H9 (cell line): ENCODE data around the gene GH2. TPM values are rescaled to one million over a fixed set of nuclear protein-coding genes. Genes with fewer than 3 reads are reported as not detected.

Experiments used
- DNase-seq: peaks from one replicate; pipeline ENCODE4 v3.0.0-alpha.2; 2017
- H2AFZ ChIP-seq: one replicate; pipeline ENCODE4 v1.6.1; 2013; ENCODE audit warnings: mild to moderate bottlenecking, low read length, control low read depth, moderate library complexity
- H2AK5ac ChIP-seq: 2 replicates; pipeline ENCODE4 v1.6.1; 2013; ENCODE audit warnings: low read length, control low read depth, mixed read lengths; ENCODE audit not compliant: insufficient read length
- H2BK120ac ChIP-seq: one replicate; pipeline ENCODE4 v1.6.1; 2013; ENCODE audit warnings: low read depth, mild to moderate bottlenecking, low read length, control low read depth, inconsistent platforms; ENCODE audit not compliant: poor library complexity, severe bottlenecking
- H2BK12ac ChIP-seq: 2 replicates; pipeline ENCODE4 v1.6.1; 2013; ENCODE audit warnings: low read length, control low read depth, mixed read lengths, low read depth; ENCODE audit not compliant: insufficient read length
- H2BK15ac ChIP-seq: 2 replicates; pipeline ENCODE4 v1.6.1; 2013; ENCODE audit warnings: low read depth, low read length, control low read depth
- H2BK20ac ChIP-seq: one replicate; pipeline ENCODE4 v1.6.1; 2013; ENCODE audit warnings: low read depth, mild to moderate bottlenecking, low read length, control low read depth, inconsistent platforms; ENCODE audit not compliant: poor library complexity, severe bottlenecking
- H2BK5ac ChIP-seq: 2 replicates; pipeline ENCODE4 v1.6.1; 2013; ENCODE audit warnings: low read length, control low read depth, mixed read lengths; ENCODE audit not compliant: insufficient read length
- H3K14ac ChIP-seq: 2 replicates; pipeline ENCODE4 v1.6.1; 2013; ENCODE audit warnings: low read length, control low read depth; ENCODE audit not compliant: insufficient read depth
- H3K18ac ChIP-seq: 2 replicates; pipeline ENCODE4 v1.6.1; 2013; ENCODE audit warnings: low read depth, mild to moderate bottlenecking, mixed read lengths, low read length, control low read depth; ENCODE audit not compliant: insufficient read length
- H3K23ac ChIP-seq: 2 replicates; pipeline ENCODE4 v1.6.1; 2013; ENCODE audit warnings: low read length, control low read depth, mixed read lengths, low read depth; ENCODE audit not compliant: insufficient read length
- H3K23me2 ChIP-seq: 2 replicates; pipeline ENCODE4 v1.6.1; 2013; ENCODE audit warnings: low read depth, mild to moderate bottlenecking, mixed read lengths, low read length, control low read depth; ENCODE audit not compliant: insufficient read length, poor library complexity, severe bottlenecking
- H3K27ac ChIP-seq: 2 replicates; pipeline ENCODE4 v1.5.1; 2013; ENCODE audit warnings: low read length, control low read depth, mixed read lengths, low read depth; ENCODE audit not compliant: insufficient read length
- H3K27me3 ChIP-seq: 2 replicates; pipeline ENCODE4 v1.6.1; 2013; ENCODE audit warnings: low read length, control low read depth, inconsistent platforms; ENCODE audit not compliant: insufficient read depth
- H3K4ac ChIP-seq: 2 replicates; pipeline ENCODE4 v1.6.1; 2013; ENCODE audit warnings: low read depth, mild to moderate bottlenecking, control low read depth, inconsistent platforms, low read length, moderate library complexity
- H3K4me1 ChIP-seq: 2 replicates; pipeline ENCODE4 v1.6.1; 2013; ENCODE audit warnings: low read length, control low read depth, inconsistent platforms; ENCODE audit not compliant: insufficient read depth
- H3K4me2 ChIP-seq: 2 replicates; pipeline ENCODE4 v1.6.1; 2013; ENCODE audit warnings: low read length, control low read depth, mixed read lengths; ENCODE audit not compliant: insufficient read length, insufficient read depth
- H3K56ac ChIP-seq: 2 replicates; pipeline ENCODE4 v1.6.1; 2013; ENCODE audit warnings: low read depth, mild to moderate bottlenecking, mixed read lengths, low read length, control low read depth; ENCODE audit not compliant: insufficient read length
- H3K79me1 ChIP-seq: 2 replicates; pipeline ENCODE4 v1.6.1; 2013; ENCODE audit warnings: low read depth, mild to moderate bottlenecking, moderate library complexity, low read length, control low read depth, inconsistent platforms; ENCODE audit not compliant: insufficient read depth, poor library complexity, severe bottlenecking
- H3K79me2 ChIP-seq: 2 replicates; pipeline ENCODE4 v1.6.1; 2013; ENCODE audit warnings: low read length, control low read depth, inconsistent platforms; ENCODE audit not compliant: insufficient read depth
- H3K9ac ChIP-seq: 2 replicates; pipeline ENCODE4 v1.6.1; 2013; ENCODE audit warnings: low read length, control low read depth, mixed read lengths; ENCODE audit not compliant: insufficient read length; ENCODE audit errors: extremely low read depth
- H3K9me3 ChIP-seq: one replicate; pipeline ENCODE4 v1.6.1; 2013; ENCODE audit warnings: low read depth, low read length, inconsistent platforms; ENCODE audit not compliant: control insufficient read depth
- H3T11ph ChIP-seq: one replicate; pipeline ENCODE4 v1.6.1; 2013; ENCODE audit warnings: mild to moderate bottlenecking, low read length, control low read depth, inconsistent platforms
- H4K20me1 ChIP-seq: one replicate; pipeline ENCODE4 v1.6.1; 2013; ENCODE audit not compliant: control insufficient read depth, insufficient read length, insufficient read depth
- H4K5ac ChIP-seq: 2 replicates; pipeline ENCODE4 v1.6.1; 2013; ENCODE audit warnings: low read depth, mild to moderate bottlenecking, mixed read lengths, low read length, control low read depth; ENCODE audit not compliant: insufficient read length
- H4K8ac ChIP-seq: replicated peaks from 2 replicates; pipeline ENCODE4 v1.6.1; 2013; ENCODE audit warnings: low read length, control low read depth, mixed read lengths, low read depth; ENCODE audit not compliant: insufficient read length
- H4K91ac ChIP-seq: 2 replicates; pipeline ENCODE4 v1.6.1; 2013; ENCODE audit warnings: low read depth, mild to moderate bottlenecking, moderate library complexity, mixed read lengths, low read length, control low read depth; ENCODE audit not compliant: insufficient read length
- H3K27ac Mint-ChIP-seq, 3 experiments: 2 replicates in 2 of 3; 3 replicates in 1 of 3; pipeline ENCODE4 v1.8.0; 2020 to 2021; ENCODE audit warnings: mixed read lengths in 3 of 3, mild to moderate bottlenecking in 1 of 3, moderate library complexity in 1 of 3
- H3K27me3 Mint-ChIP-seq: 2 replicates; pipeline ENCODE4 v1.8.0; 2021; ENCODE audit warnings: low read depth, mild to moderate bottlenecking, moderate library complexity, mixed read lengths
- H3K36me3 Mint-ChIP-seq, 3 experiments: 2 replicates in 2 of 3; 3 replicates in 1 of 3; pipeline ENCODE4 v1.8.0; 2020 to 2021; ENCODE audit warnings: low read depth in 3 of 3, mixed read lengths in 3 of 3; ENCODE audit not compliant: insufficient read depth in 1 of 3
- H3K4me1 Mint-ChIP-seq, 2 experiments: 2 replicates each; pipeline ENCODE4 v1.8.0; 2020; ENCODE audit warnings: mixed read lengths in 2 of 2
- H3K4me3 Mint-ChIP-seq, 2 experiments: 2 replicates in 1 of 2; 3 replicates in 1 of 2; pipeline ENCODE4 v1.8.0; 2020 to 2021; ENCODE audit warnings: mild to moderate bottlenecking in 2 of 2, mixed read lengths in 2 of 2, moderate library complexity in 1 of 2
- H3K9me3 Mint-ChIP-seq, 2 experiments: 2 replicates in 1 of 2; 3 replicates in 1 of 2; pipeline ENCODE4 v1.8.0; 2020; ENCODE audit warnings: mild to moderate bottlenecking in 2 of 2, mixed read lengths in 2 of 2, moderate library complexity in 1 of 2
- CTCF ChIP-seq: fragments of 200-600 bp; sonication (generic); conservative IDR thresholded peaks from 3 replicates; pipeline ENCODE4 v1.8.0; 2021; ENCODE audit warnings: antibody characterized with exemption, mild to moderate bottlenecking
- WGBS: extraction: QIAGEN DNeasy Blood & Tissue Kit; methylation state at CpG from one replicate; pipeline ENCODE4 v1.1.7; 2013; ENCODE audit warnings: missing lambda C conversion rate, low lambda C conversion rate, mixed read lengths; ENCODE audit not compliant: insufficient read length; ENCODE audit errors: extremely low coverage; 5-methylcytosine and 5-hydroxymethylcytosine counted together
- total RNA-seq: library from RNA; stranded (reverse); gene quantifications from 2 replicates; pipeline ENCODE4 v1.2.1, GENCODE V29; 2021

GH2 gene
- total RNA-seq, 1 experiment from 2014 or later, result 0.77 TPM

GRCh38 chr17:63834431-63835166, 47.1 kb downstream of the GH2 start:
- Histone ChIP-seq H3K4me1 (no peaks in the 10 kb centered on the region; the same call in 1 of the 2 replicates), H3K23ac (no peak overlapping the region), H2BK120ac (no peak overlapping the region), H3K79me1 (peaks cover 3% of the 10 kb centered on the region), H3K4me2 (no peak overlapping the region), H3K79me2 (no peaks in the 10 kb centered on the region; the same call in 1 of the 2 replicates), H4K91ac (no peak overlapping the region), H3K27ac (no peak overlapping the region), H4K8ac (no peak overlapping the region), H2BK15ac (no peak overlapping the region), H3K27me3 (no peaks in the 10 kb centered on the region), H3K14ac (no peak overlapping the region), H3K4ac (no peak overlapping the region), H2BK12ac (no peak overlapping the region), H2AFZ (no peak overlapping the region), H3K9me3 (no peaks in the 10 kb centered on the region), H3K18ac (no peak overlapping the region), H3K56ac (no peak overlapping the region), H3T11ph (no peak overlapping the region), H3K23me2 (no peaks in the 10 kb centered on the region), H3K9ac (no peak overlapping the region), H4K20me1 (peaks cover 2% of the 10 kb centered on the region), H2BK20ac (no peak overlapping the region), H4K5ac (no peak overlapping the region), H2BK5ac (no peak overlapping the region), H2AK5ac (no peak overlapping the region)
- H3K4me3 Mint-ChIP-seq, result no peak overlapping the region
- H3K4me1 Mint-ChIP-seq, result peaks cover 12 to 23% of the 10 kb centered on the region in 2 experiments
- peak; percentile 92 for DNase-seq
- peak; percentile 75 for TF ChIP-seq CTCF
- no peaks in the 10 kb centered on the region for H3K27me3 Mint-ChIP-seq
- peaks cover 52 to 73% (median 72%) of the 10 kb centered on the region in 3 experiments for H3K36me3 Mint-ChIP-seq
- no peaks in the 10 kb centered on the region for H3K9me3 Mint-ChIP-seq
- WGBS, result no CpG with 5 or more reads among the region's 13 CpGs
- peak overlapping the region in 1 of 3 experiments; percentile 40; a peak in 2 of 7 replicates for H3K27ac Mint-ChIP-seq
